H9 (cell line): Measurements from ENCODE around the gene ZC3H12D. TPM values are rescaled to one million over a fixed set of nuclear protein-coding genes. Genes with fewer than 3 reads are reported as not detected.

Experiments
- DNase-seq: peaks from one replicate; pipeline ENCODE4 v3.0.0-alpha.2; 2017
- H2AFZ ChIP-seq: one replicate; pipeline ENCODE4 v1.6.1; 2013; ENCODE audit warnings: mild to moderate bottlenecking, low read length, control low read depth, moderate library complexity
- H2AK5ac ChIP-seq: 2 replicates; pipeline ENCODE4 v1.6.1; 2013; ENCODE audit warnings: low read length, control low read depth, mixed read lengths; ENCODE audit not compliant: insufficient read length
- H2BK120ac ChIP-seq: one replicate; pipeline ENCODE4 v1.6.1; 2013; ENCODE audit warnings: low read depth, mild to moderate bottlenecking, low read length, control low read depth, inconsistent platforms; ENCODE audit not compliant: poor library complexity, severe bottlenecking
- H2BK12ac ChIP-seq: 2 replicates; pipeline ENCODE4 v1.6.1; 2013; ENCODE audit warnings: low read length, control low read depth, mixed read lengths, low read depth; ENCODE audit not compliant: insufficient read length
- H2BK15ac ChIP-seq: 2 replicates; pipeline ENCODE4 v1.6.1; 2013; ENCODE audit warnings: low read depth, low read length, control low read depth
- H2BK20ac ChIP-seq: one replicate; pipeline ENCODE4 v1.6.1; 2013; ENCODE audit warnings: low read depth, mild to moderate bottlenecking, low read length, control low read depth, inconsistent platforms; ENCODE audit not compliant: poor library complexity, severe bottlenecking
- H2BK5ac ChIP-seq: 2 replicates; pipeline ENCODE4 v1.6.1; 2013; ENCODE audit warnings: low read length, control low read depth, mixed read lengths; ENCODE audit not compliant: insufficient read length
- H3K14ac ChIP-seq: 2 replicates; pipeline ENCODE4 v1.6.1; 2013; ENCODE audit warnings: low read length, control low read depth; ENCODE audit not compliant: insufficient read depth
- H3K18ac ChIP-seq: 2 replicates; pipeline ENCODE4 v1.6.1; 2013; ENCODE audit warnings: low read depth, mild to moderate bottlenecking, mixed read lengths, low read length, control low read depth; ENCODE audit not compliant: insufficient read length
- H3K23ac ChIP-seq: 2 replicates; pipeline ENCODE4 v1.6.1; 2013; ENCODE audit warnings: low read length, control low read depth, mixed read lengths, low read depth; ENCODE audit not compliant: insufficient read length
- H3K23me2 ChIP-seq: 2 replicates; pipeline ENCODE4 v1.6.1; 2013; ENCODE audit warnings: low read depth, mild to moderate bottlenecking, mixed read lengths, low read length, control low read depth; ENCODE audit not compliant: insufficient read length, poor library complexity, severe bottlenecking
- H3K27ac ChIP-seq: 2 replicates; pipeline ENCODE4 v1.5.1; 2013; ENCODE audit warnings: low read length, control low read depth, mixed read lengths, low read depth; ENCODE audit not compliant: insufficient read length
- H3K27me3 ChIP-seq: 2 replicates; pipeline ENCODE4 v1.6.1; 2013; ENCODE audit warnings: low read length, control low read depth, inconsistent platforms; ENCODE audit not compliant: insufficient read depth
- H3K4ac ChIP-seq: 2 replicates; pipeline ENCODE4 v1.6.1; 2013; ENCODE audit warnings: low read depth, mild to moderate bottlenecking, control low read depth, inconsistent platforms, low read length, moderate library complexity
- H3K4me1 ChIP-seq: 2 replicates; pipeline ENCODE4 v1.6.1; 2013; ENCODE audit warnings: low read length, control low read depth, inconsistent platforms; ENCODE audit not compliant: insufficient read depth
- H3K4me2 ChIP-seq: 2 replicates; pipeline ENCODE4 v1.6.1; 2013; ENCODE audit warnings: low read length, control low read depth, mixed read lengths; ENCODE audit not compliant: insufficient read length, insufficient read depth
- H3K56ac ChIP-seq: 2 replicates; pipeline ENCODE4 v1.6.1; 2013; ENCODE audit warnings: low read depth, mild to moderate bottlenecking, mixed read lengths, low read length, control low read depth; ENCODE audit not compliant: insufficient read length
- H3K79me1 ChIP-seq: 2 replicates; pipeline ENCODE4 v1.6.1; 2013; ENCODE audit warnings: low read depth, mild to moderate bottlenecking, moderate library complexity, low read length, control low read depth, inconsistent platforms; ENCODE audit not compliant: insufficient read depth, poor library complexity, severe bottlenecking
- H3K79me2 ChIP-seq: 2 replicates; pipeline ENCODE4 v1.6.1; 2013; ENCODE audit warnings: low read length, control low read depth, inconsistent platforms; ENCODE audit not compliant: insufficient read depth
- H3K9ac ChIP-seq: 2 replicates; pipeline ENCODE4 v1.6.1; 2013; ENCODE audit warnings: low read length, control low read depth, mixed read lengths; ENCODE audit not compliant: insufficient read length; ENCODE audit errors: extremely low read depth
- H3K9me3 ChIP-seq: one replicate; pipeline ENCODE4 v1.6.1; 2013; ENCODE audit warnings: low read depth, low read length, inconsistent platforms; ENCODE audit not compliant: control insufficient read depth
- H3T11ph ChIP-seq: one replicate; pipeline ENCODE4 v1.6.1; 2013; ENCODE audit warnings: mild to moderate bottlenecking, low read length, control low read depth, inconsistent platforms
- H4K20me1 ChIP-seq: one replicate; pipeline ENCODE4 v1.6.1; 2013; ENCODE audit not compliant: control insufficient read depth, insufficient read length, insufficient read depth
- H4K5ac ChIP-seq: 2 replicates; pipeline ENCODE4 v1.6.1; 2013; ENCODE audit warnings: low read depth, mild to moderate bottlenecking, mixed read lengths, low read length, control low read depth; ENCODE audit not compliant: insufficient read length
- H4K8ac ChIP-seq: replicated peaks from 2 replicates; pipeline ENCODE4 v1.6.1; 2013; ENCODE audit warnings: low read length, control low read depth, mixed read lengths, low read depth; ENCODE audit not compliant: insufficient read length
- H4K91ac ChIP-seq: 2 replicates; pipeline ENCODE4 v1.6.1; 2013; ENCODE audit warnings: low read depth, mild to moderate bottlenecking, moderate library complexity, mixed read lengths, low read length, control low read depth; ENCODE audit not compliant: insufficient read length
- H3K27ac Mint-ChIP-seq, 3 experiments: 2 replicates in 2 of 3; 3 replicates in 1 of 3; pipeline ENCODE4 v1.8.0; 2020 to 2021; ENCODE audit warnings: mixed read lengths in 3 of 3, mild to moderate bottlenecking in 1 of 3, moderate library complexity in 1 of 3
- H3K27me3 Mint-ChIP-seq: 2 replicates; pipeline ENCODE4 v1.8.0; 2021; ENCODE audit warnings: low read depth, mild to moderate bottlenecking, moderate library complexity, mixed read lengths
- H3K36me3 Mint-ChIP-seq, 3 experiments: 2 replicates in 2 of 3; 3 replicates in 1 of 3; pipeline ENCODE4 v1.8.0; 2020 to 2021; ENCODE audit warnings: low read depth in 3 of 3, mixed read lengths in 3 of 3; ENCODE audit not compliant: insufficient read depth in 1 of 3
- H3K4me1 Mint-ChIP-seq, 2 experiments: 2 replicates each; pipeline ENCODE4 v1.8.0; 2020; ENCODE audit warnings: mixed read lengths in 2 of 2
- H3K4me3 Mint-ChIP-seq, 2 experiments: 2 replicates in 1 of 2; 3 replicates in 1 of 2; pipeline ENCODE4 v1.8.0; 2020 to 2021; ENCODE audit warnings: mild to moderate bottlenecking in 2 of 2, mixed read lengths in 2 of 2, moderate library complexity in 1 of 2
- H3K9me3 Mint-ChIP-seq, 2 experiments: 2 replicates in 1 of 2; 3 replicates in 1 of 2; pipeline ENCODE4 v1.8.0; 2020; ENCODE audit warnings: mild to moderate bottlenecking in 2 of 2, mixed read lengths in 2 of 2, moderate library complexity in 1 of 2
- WGBS: extraction: QIAGEN DNeasy Blood & Tissue Kit; methylation state at CpG from one replicate; pipeline ENCODE4 v1.1.7; 2013; ENCODE audit warnings: missing lambda C conversion rate, low lambda C conversion rate, mixed read lengths; ENCODE audit not compliant: insufficient read length; ENCODE audit errors: extremely low coverage; 5-methylcytosine and 5-hydroxymethylcytosine counted together
- total RNA-seq: library from RNA; stranded (reverse); gene quantifications from 2 replicates; pipeline ENCODE4 v1.2.1, GENCODE V29; 2021
- TF ChIP-seq, protein P1 (sequence below): fragments of 200-600 bp; sonication (generic); conservative IDR thresholded peaks from 3 replicates; pipeline ENCODE4 v1.8.0; 2021; ENCODE audit warnings: antibody characterized with exemption, mild to moderate bottlenecking

ZC3H12D gene
- total RNA-seq, 1 experiment from 2014 or later = 0.07 TPM

GRCh38 chr6:149436647-149437046 is 48.2 kb downstream of the ZC3H12D start:
- no peak overlapping the region for H2BK20ac ChIP-seq
- H3K23me2 ChIP-seq = no peaks in the 10 kb centered on the region
- no peak overlapping the region for H3K4ac ChIP-seq
- no peak overlapping the region for H4K91ac ChIP-seq
- no peak overlapping the region for H3K27ac ChIP-seq
- no peak overlapping the region for H3K56ac ChIP-seq
- Mint-ChIP-seq H3K4me3 (no peak overlapping the region), H3K4me1 (peaks cover 4 to 17% of the 10 kb centered on the region in 2 experiments; a peak in 3 of 4 replicates), H3K27me3 (no peaks in the 10 kb centered on the region), H3K9me3 (no peaks in the 10 kb centered on the region), H3K36me3 (no peaks in the 10 kb centered on the region), H3K27ac (no peak overlapping the region)
- no peaks in the 10 kb centered on the region for H3K9me3 ChIP-seq
- no peak overlapping the region for H3K23ac ChIP-seq
- TF ChIP-seq, protein P1, sequence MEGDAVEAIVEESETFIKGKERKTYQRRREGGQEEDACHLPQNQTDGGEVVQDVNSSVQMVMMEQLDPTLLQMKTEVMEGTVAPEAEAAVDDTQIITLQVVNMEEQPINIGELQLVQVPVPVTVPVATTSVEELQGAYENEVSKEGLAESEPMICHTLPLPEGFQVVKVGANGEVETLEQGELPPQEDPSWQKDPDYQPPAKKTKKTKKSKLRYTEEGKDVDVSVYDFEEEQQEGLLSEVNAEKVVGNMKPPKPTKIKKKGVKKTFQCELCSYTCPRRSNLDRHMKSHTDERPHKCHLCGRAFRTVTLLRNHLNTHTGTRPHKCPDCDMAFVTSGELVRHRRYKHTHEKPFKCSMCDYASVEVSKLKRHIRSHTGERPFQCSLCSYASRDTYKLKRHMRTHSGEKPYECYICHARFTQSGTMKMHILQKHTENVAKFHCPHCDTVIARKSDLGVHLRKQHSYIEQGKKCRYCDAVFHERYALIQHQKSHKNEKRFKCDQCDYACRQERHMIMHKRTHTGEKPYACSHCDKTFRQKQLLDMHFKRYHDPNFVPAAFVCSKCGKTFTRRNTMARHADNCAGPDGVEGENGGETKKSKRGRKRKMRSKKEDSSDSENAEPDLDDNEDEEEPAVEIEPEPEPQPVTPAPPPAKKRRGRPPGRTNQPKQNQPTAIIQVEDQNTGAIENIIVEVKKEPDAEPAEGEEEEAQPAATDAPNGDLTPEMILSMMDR = no peak
- H4K8ac ChIP-seq = no peak overlapping the region
- H2AFZ ChIP-seq = no peak overlapping the region
- H2BK5ac ChIP-seq = no peak overlapping the region
- H3K4me1 ChIP-seq = no peaks in the 10 kb centered on the region
- WGBS = no CpG with 5 or more reads among the region's 12 CpGs
- no peak overlapping the region for H2BK12ac ChIP-seq
- H3K9ac ChIP-seq = no peak overlapping the region
- H2BK120ac ChIP-seq = no peak overlapping the region
- H3K4me2 ChIP-seq = no peak overlapping the region
- no peaks in the 10 kb centered on the region for H3K79me2 ChIP-seq
- no peak overlapping the region for H4K5ac ChIP-seq
- H3K79me1 ChIP-seq = no peaks in the 10 kb centered on the region
- H3K14ac ChIP-seq = no peak overlapping the region
- DNase-seq = no peak
- H2BK15ac ChIP-seq = no peak overlapping the region
- H4K20me1 ChIP-seq = no peaks in the 10 kb centered on the region
- no peak overlapping the region for H3T11ph ChIP-seq
- no peak overlapping the region for H3K18ac ChIP-seq
- no peaks in the 10 kb centered on the region for H3K27me3 ChIP-seq
- H2AK5ac ChIP-seq = no peak overlapping the region
